Left lung (tissue), 10 donors: Measurements from ENCODE around the gene PLA2G2F. TPM values are rescaled to one million over a fixed set of nuclear protein-coding genes. Genes with fewer than 3 reads are reported as not detected.

ENCODE experiments used
- ATAC-seq: fragments of 200-7000 bp; cut with Tn5 transposase; one replicate; pipeline ENCODE4 v1.9.1; 2020; ENCODE audit warnings: moderate library complexity
- DNase-seq, 4 donors: peaks; one replicate each; pipeline ENCODE4 v3.0.0-alpha.2; 2013 to 2020
- H3K27ac ChIP-seq, 2 donors: fragments of 200-600 bp; sonication (generic) in 1 of 2; one replicate each; pipeline versions ENCODE4 v1.5.0 to v1.8.0; 2020 to 2021
- H3K27me3 ChIP-seq, 2 donors: fragments of 200-600 bp; sonication (generic) in 1 of 2; one replicate each; pipeline versions ENCODE4 v1.5.0 to v1.8.0; 2020 to 2021
- H3K36me3 ChIP-seq, 2 donors: fragments of 200-600 bp; sonication (generic) in 1 of 2; one replicate each; pipeline versions ENCODE4 v1.5.0 to v1.8.0; 2020 to 2021
- H3K4me1 ChIP-seq, 2 donors: fragments of 200-600 bp; one replicate each; pipeline ENCODE4 v1.8.0; 2021
- H3K4me3 ChIP-seq, 2 donors: fragments of 200-600 bp; sonication (generic) in 1 of 2; one replicate each; pipeline versions ENCODE4 v1.5.0 to v1.8.0; 2020 to 2021; ENCODE audit warnings: mild to moderate bottlenecking in 1 of 2
- H3K9me3 ChIP-seq, 2 donors: fragments of 200-600 bp; sonication (generic) in 1 of 2; one replicate each; pipeline versions ENCODE4 v1.5.0 to v1.8.0; 2020 to 2021
- CTCF ChIP-seq, 2 donors: fragments of 200-600 bp; sonication (generic) in 1 of 2; IDR thresholded peaks; one replicate each; pipeline versions ENCODE4 v1.5.0 to v1.8.0; 2021; ENCODE audit warnings: antibody characterized with exemption in 2 of 2
- intact Hi-C, 2 donors: fragments of 100-400 bp; cut with DNase I; formaldehyde crosslinking; loops; one replicate each; pipeline versions ENCODE4 v1.11.2 to v1.14.2; 2022
- polyA plus RNA-seq, 6 donors: library from polyadenylated mRNA; unstranded; fragments of 120-200 nt; gene quantifications; one replicate each; pipeline ENCODE4 v1.2.1, GENCODE V29; 2013; ENCODE audit not compliant: insufficient read length in 6 of 6
- total RNA-seq, 2 donors: library from RNA; stranded (reverse); fragmentation: NEBNext Ultra II Directional; extraction: Animal tissue kit (Norgen Biotek cat#: 25700); gene quantifications; one replicate each; pipeline ENCODE4 v1.2.1, GENCODE V29; 2021
- donor health status: DM: no; HTN: yes; CAD: no.
- donor health status: DM: no; HTN: no; CAD: no.

PLA2G2F gene
- total and polyA plus RNA-seq, 8 donors, result not detected

GRCh38 chr1:20138346-20138745, 777 bp upstream of the PLA2G2F start:
- H3K27me3 ChIP-seq, result no peaks in the 10 kb centered on the region
- no peak overlapping the region for H3K4me3 ChIP-seq
- intact Hi-C loops, result no loop called here
- no peak overlapping the region for H3K27ac ChIP-seq
- DNase-seq (peak in 1 of 4 donors; percentile 10), ATAC-seq (no peak)
- no peaks in the 10 kb centered on the region for H3K36me3 ChIP-seq
- H3K4me1 ChIP-seq, result no peaks in the 10 kb centered on the region
- no peaks in the 10 kb centered on the region for H3K9me3 ChIP-seq
- TF ChIP-seq CTCF (IDR thresholded peaks at IDR 0.05), result no peak

- H3K9me3 ChIP-seq, result no peaks in the 10 kb centered on the region
- no peaks in the 10 kb centered on the region for H3K4me1 ChIP-seq
- no peak overlapping the region for H3K27ac ChIP-seq
- no peak for ATAC-seq
- H3K4me3 ChIP-seq, result no peak overlapping the region
- no peak for TF ChIP-seq CTCF (IDR thresholded peaks at IDR 0.05)
- no peaks in the 10 kb centered on the region for H3K36me3 ChIP-seq
- intact Hi-C loops, result no loop called here
- peak in 1 of 4 donors; percentile 26 for DNase-seq
- H3K27me3 ChIP-seq, result no peaks in the 10 kb centered on the region
These were observed 871 bp downstream of the PLA2G2F start for GRCh38 chr1:20139776-20140612.

- Histone ChIP-seq H3K4me3 (no peak overlapping the region), H3K4me1 (no peaks in the 10 kb centered on the region), H3K27ac (no peak overlapping the region), H3K9me3 (no peaks in the 10 kb centered on the region), H3K27me3 (no peaks in the 10 kb centered on the region), H3K36me3 (no peaks in the 10 kb centered on the region)
- DNase-seq (peak in 1 of 4 donors; percentile 16), ATAC-seq (no peak)
- intact Hi-C loops, result no loop called here
- no peak for TF ChIP-seq CTCF (IDR thresholded peaks at IDR 0.05)
These were observed 1.9 kb downstream of the PLA2G2F start for GRCh38 chr1:20141001-20141400.

GRCh38 chr1:20141466-20141865, 2.3 kb downstream of the PLA2G2F start:
- Histone ChIP-seq H3K4me1 (no peaks in the 10 kb centered on the region), H3K27me3 (no peaks in the 10 kb centered on the region), H3K4me3 (no peak overlapping the region), H3K9me3 (no peaks in the 10 kb centered on the region), H3K36me3 (no peaks in the 10 kb centered on the region), H3K27ac (no peak overlapping the region)
- intact Hi-C loops, result no loop called here
- TF ChIP-seq CTCF (IDR thresholded peaks at IDR 0.05), result no peak
- ATAC-seq (no peak), DNase-seq (peak in 1 of 4 donors; percentile 9)

GRCh38 chr1:20142001-20142710, 3.0 kb downstream of the PLA2G2F start:
- H3K27ac ChIP-seq, result no peak overlapping the region
- intact Hi-C loops, result no loop called here
- ATAC-seq, result no peak

More at GRCh38 chr1:20142001-20142710, 3.0 kb downstream of the PLA2G2F start:
- Histone ChIP-seq H3K36me3 (no peaks in the 10 kb centered on the region), H3K9me3 (no peaks in the 10 kb centered on the region), H3K4me3 (no peak overlapping the region), H3K27me3 (no peaks in the 10 kb centered on the region), H3K4me1 (no peaks in the 10 kb centered on the region)
- peak in 2 of 4 donors; percentile 28 to 46 for DNase-seq
- TF ChIP-seq CTCF (IDR thresholded peaks at IDR 0.05), result no peak
